Activated T-cell treated with anti-CD3 and anti-CD28 coated beads, Interleukin-2, amount 50 U/mL, for 48 hours (primary cell): Measurements from ENCODE around the gene RNF225.
"Not testable (repeated sequence)": the region's sequence is repeated elsewhere in the genome, so short reads cannot be mapped to it uniquely, and the experiment has no call there.

ENCODE experiments used
- DNase-seq, 2 experiments: peaks; one replicate each; pipeline ENCODE4 v3.0.0-alpha.2; 2020

RNF225 gene

GRCh38 chr19:58362272-58362994, 33.0 kb upstream of the RNF225 start, which contains the start of gene ZNF497:
TSS of gene ZNF497 (minus strand) at chr19:58362751. CDS start at chr19:58357635, 5,116 bp downstream.
- DNase-seq, result peak; percentile 95 to 98

GRCh38 chr19:58364146-58364545, 31.3 kb upstream of the RNF225 start:
- no peak for DNase-seq

- DNase-seq, result no peak
Observed at GRCh38 chr19:58366585-58367430, 28.6 kb upstream of the RNF225 start.

GRCh38 chr19:58367698-58368454, 27.6 kb upstream of the RNF225 start:
- DNase-seq, result no peak

GRCh38 chr19:58368561-58369360, 26.7 kb upstream of the RNF225 start:
- DNase-seq, result no peak

GRCh38 chr19:58372311-58373133, 22.9 kb upstream of the RNF225 start:
- DNase-seq, result no peak

GRCh38 chr19:58374200-58374599, 21.3 kb upstream of the RNF225 start:
- no peak for DNase-seq

GRCh38 chr19:58376724-58377123, 18.7 kb upstream of the RNF225 start:
- not testable (repeated sequence) for DNase-seq

GRCh38 chr19:58379246-58379645, 16.2 kb upstream of the RNF225 start:
- no peak for DNase-seq

GRCh38 chr19:58380037-58380661, 15.3 kb upstream of the RNF225 start:
- DNase-seq, result no peak

GRCh38 chr19:58380662-58381459, 14.6 kb upstream of the RNF225 start, which contains the start of gene ZNF837:
TSS of gene ZNF837 (minus strand) at chr19:58381030. CDS start at chr19:58369332, 11,698 bp downstream.
- DNase-seq, result peak; percentile 95 to 97

- no peak for DNase-seq
Observed at GRCh38 chr19:58381460-58382212, 13.8 kb upstream of the RNF225 start.

GRCh38 chr19:58382997-58383603, 12.4 kb upstream of the RNF225 start:
- DNase-seq, result no peak

- no peak for DNase-seq
Observed at GRCh38 chr19:58385313-58385890, 10.1 kb upstream of the RNF225 start.

- peak; percentile 63 to 66 for DNase-seq
Observed at GRCh38 chr19:58385891-58386575, 9.4 kb upstream of the RNF225 start.

GRCh38 chr19:58386576-58387337, 8.7 kb upstream of the RNF225 start, which contains the start of gene RPS5:
TSS of gene RPS5 (plus strand) at chr19:58387269. CDS start at chr19:58388138, 869 bp downstream.
- DNase-seq, result peak; percentile 96
